GM18951 (cell line): ENCODE results near the gene ZNF365.

Experiments used
- POLR2A ChIP-seq: IDR thresholded peaks from 4 replicates; pipeline ENCODE4 v1.6.1; 2011; ENCODE audit warnings: mild to moderate bottlenecking; ENCODE audit not compliant: insufficient read length, insufficient read depth; ENCODE audit errors: extremely low read depth
- in situ Hi-C: fragments of 300-500 bp; cut with MboI; formaldehyde crosslinking; loops from one replicate; pipeline ENCODE4 v1.12.0; 2022; ENCODE audit warnings: low sequenced_read_pairs, mixed read lengths, inconsistent platforms; ENCODE audit not compliant: unreplicated experiment

ZNF365 gene

GRCh38 chr10:62413652-62414051, 39.5 kb downstream of the ZNF365 start:
- TF ChIP-seq POLR2A: no peak
- in situ Hi-C loops: no loop called here

- TF ChIP-seq POLR2A: no peak
- in situ Hi-C loops: no loop called here
Measured at GRCh38 chr10:62414359-62414758, 40.2 kb downstream of the ZNF365 start.

GRCh38 chr10:62422068-62422590, 48.0 kb downstream of the ZNF365 start:
- in situ Hi-C loops: no loop called here
- no peak for TF ChIP-seq POLR2A

GRCh38 chr10:62424026-62424425, 49.9 kb downstream of the ZNF365 start:
- no peak for TF ChIP-seq POLR2A
- in situ Hi-C loops: no loop called here

- no peak for TF ChIP-seq POLR2A
- in situ Hi-C loops: loop anchor here (25.0 kb wide), 1 partner anchor 389 kb away; no protein-coding TSS in a partner anchor
Measured at GRCh38 chr10:62426086-62426485, 51.9 kb downstream of the ZNF365 start.

- no peak for TF ChIP-seq POLR2A
- in situ Hi-C loops: loop anchor here (25.0 kb wide), 1 partner anchor 389 kb away; no protein-coding TSS in a partner anchor
Measured at GRCh38 chr10:62426600-62426999, 52.4 kb downstream of the ZNF365 start.

GRCh38 chr10:62430881-62431280, 56.7 kb downstream of the ZNF365 start:
- no peak for TF ChIP-seq POLR2A
- in situ Hi-C loops: loop anchor here (25.0 kb wide), 1 partner anchor 394 kb away; no protein-coding TSS in a partner anchor

- TF ChIP-seq POLR2A: no peak
Measured at GRCh38 chr10:62433181-62433692, 59.1 kb downstream of the ZNF365 start.

GRCh38 chr10:62433901-62434300, 59.7 kb downstream of the ZNF365 start:
- TF ChIP-seq POLR2A: no peak
- in situ Hi-C loops: loop anchor here (25.0 kb wide), 1 partner anchor 397 kb away; no protein-coding TSS in a partner anchor

More at GRCh38 chr10:62433181-62433692, 59.1 kb downstream of the ZNF365 start:
- in situ Hi-C loops: loop anchor here (25.0 kb wide), 1 partner anchor 396 kb away; no protein-coding TSS in a partner anchor

GRCh38 chr10:62437696-62438095, 63.5 kb downstream of the ZNF365 start:
- TF ChIP-seq POLR2A: no peak
- in situ Hi-C loops: loop anchor here (25.0 kb wide), 1 partner anchor 400 kb away; no protein-coding TSS in a partner anchor

GRCh38 chr10:62442006-62442405, 67.8 kb downstream of the ZNF365 start:
- no peak for TF ChIP-seq POLR2A
- in situ Hi-C loops: loop anchor here (25.0 kb wide), 1 partner anchor 405 kb away; no protein-coding TSS in a partner anchor

- no peak for TF ChIP-seq POLR2A
- in situ Hi-C loops: loop anchor here (25.0 kb wide), 1 partner anchor 406 kb away; no protein-coding TSS in a partner anchor
Measured at GRCh38 chr10:62442894-62443669, 68.9 kb downstream of the ZNF365 start.

- no peak for TF ChIP-seq POLR2A
- in situ Hi-C loops: loop anchor here (25.0 kb wide), 1 partner anchor 407 kb away; no protein-coding TSS in a partner anchor
Measured at GRCh38 chr10:62443866-62444265, 69.7 kb downstream of the ZNF365 start.
